K562 (cell line): ENCODE results near the gene C3. TPM values are rescaled to one million over a fixed set of nuclear protein-coding genes. Genes with fewer than 3 reads are reported as not detected.

ENCODE experiments used
- GABPB1 ChIP-seq: sonication (generic); formaldehyde crosslinking; IDR thresholded peaks from 2 replicates; pipeline ENCODE4 v1.8.0; 2022; ENCODE audit warnings: mild to moderate bottlenecking, missing genetic modification reagents
- KDM5B ChIP-seq: fragments of 200-600 bp; sonication (generic); IDR thresholded peaks from 2 replicates; pipeline ENCODE4 v1.6.1; 2012; ENCODE audit warnings: low read depth, mild to moderate bottlenecking, moderate library complexity, low read length, control low read depth, inconsistent platforms; ENCODE audit not compliant: insufficient replicate concordance
- KLF16 ChIP-seq: IDR thresholded peaks from 2 replicates; pipeline ENCODE4 v1.6.1; 2016; ENCODE audit warnings: antibody characterized with exemption
- MCM7 ChIP-seq, 2 experiments: fragments of 450-650 bp; IDR thresholded peaks; 2 replicates each; pipeline ENCODE4 v1.6.1; 2016 to 2018
- MED1 ChIP-seq: sonication (generic); formaldehyde crosslinking; IDR thresholded peaks from 2 replicates; pipeline ENCODE4 v1.8.1; 2023; ENCODE audit warnings: missing genetic modification reagents, borderline replicate concordance
- NCOA6 ChIP-seq: fragments of 450-650 bp; IDR thresholded peaks from 2 replicates; pipeline ENCODE4 v1.6.1; 2017; ENCODE audit warnings: mild to moderate bottlenecking
- PBX2 ChIP-seq, 2 experiments: IDR thresholded peaks in 1 of 2; conservative IDR thresholded peaks in 1 of 2; 2 replicates each; pipeline ENCODE4 v1.6.1; 2016; ENCODE audit warnings: low read depth in 2 of 2, mild to moderate bottlenecking in 1 of 2, missing compliant biosample characterization in 1 of 2, missing genetic modification characterization in 1 of 2, moderate library complexity in 1 of 2
- POLR2AphosphoS5 ChIP-seq: IDR thresholded peaks from 2 replicates; pipeline ENCODE4 v1.6.1; 2011; ENCODE audit warnings: mild to moderate bottlenecking, low read depth, low read length, moderate library complexity; ENCODE audit not compliant: control insufficient read depth, insufficient read depth
- PYGO2 ChIP-seq: fragments of 450-650 bp; IDR thresholded peaks from 2 replicates; pipeline ENCODE4 v1.6.1; 2016; ENCODE audit warnings: mild to moderate bottlenecking, missing genetic modification characterization, moderate library complexity, missing compliant biosample characterization
- RNF2 ChIP-seq: sonication (generic); IDR thresholded peaks from 2 replicates; pipeline ENCODE4 v1.6.1; 2016
- SRSF3 ChIP-seq: fragments of 200-400 bp; formaldehyde crosslinking; IDR thresholded peaks from 2 replicates; pipeline ENCODE4 v1.6.1; 2016; ENCODE audit warnings: mild to moderate bottlenecking, low read length, moderate library complexity; ENCODE audit not compliant: insufficient read depth
- TCF15 ChIP-seq: fragments of 250-450 bp; sonication (Bioruptor Pico); IDR thresholded peaks from 2 replicates; pipeline ENCODE4 v1.8.0; 2022; ENCODE audit warnings: moderate library complexity, mild to moderate bottlenecking, inconsistent platforms
- TGIF2 ChIP-seq: sonication (generic); formaldehyde crosslinking; IDR thresholded peaks from 2 replicates; pipeline ENCODE4 v1.8.1; 2022; ENCODE audit warnings: mild to moderate bottlenecking, missing genetic modification reagents, moderate library complexity
- ZBED1 ChIP-seq: IDR thresholded peaks from 2 replicates; pipeline ENCODE4 v1.6.1; 2014
- ZNF121 ChIP-seq: sonication (generic); formaldehyde crosslinking; conservative IDR thresholded peaks from 2 replicates; pipeline ENCODE4 v1.8.0; 2022; ENCODE audit warnings: missing genetic modification reagents
- ZNF655 ChIP-seq: fragments of 250-450 bp; sonication (Bioruptor Pico); IDR thresholded peaks from 2 replicates; pipeline ENCODE4 v1.5.0; 2021
- ZNF707 ChIP-seq: fragments of 250-450 bp; sonication (Bioruptor Pico); conservative IDR thresholded peaks from 2 replicates; pipeline ENCODE4 v1.8.0; 2022; ENCODE audit warnings: inconsistent platforms, mild to moderate bottlenecking, moderate library complexity
- polyA plus RNA-seq, 8 experiments: library from polyadenylated mRNA; depleted of rRNA in 4 of 8; stranded (reverse) in 5 of 8; unstranded in 3 of 8; fragments of >200 nt; fragmentation: Nextera tagmentation in 2 of 8; fragmentation: Illumina TruSeq in 1 of 8; extraction: Ambion mirVana in 2 of 8; extraction: Trizol in 1 of 8; gene quantifications; 2 replicates each; pipeline versions ENCODE4 v1.2.1 to v1.2.3, GENCODE V29; 2011 to 2014; ENCODE audit warnings: inconsistent platforms in 1 of 8, missing spikeins in 1 of 8
- total RNA-seq, 7 experiments: library from RNA; depleted of rRNA in 6 of 7; stranded (reverse); fragments of >200 nt in 6 of 7; fragmentation: Illumina TruSeq in 2 of 7; extraction: Trizol in 2 of 7; gene quantifications; 2 replicates each; pipeline versions ENCODE4 v1.2.1 to v1.2.3, GENCODE V29; 2011 to 2021; ENCODE audit warnings: low replicate concordance in 1 of 7
- TF ChIP-seq, protein P1 (sequence below): sonication (generic); IDR thresholded peaks from 2 replicates; pipeline ENCODE4 v1.6.1; 2016
- TF ChIP-seq, protein P2 (sequence below), 2 experiments: fragments of 450-650 bp in 1 of 2; IDR thresholded peaks; 2 replicates each; pipeline ENCODE4 v1.6.1; 2011 to 2017; ENCODE audit warnings: low read depth in 2 of 2, antibody characterized with exemption in 1 of 2, borderline replicate concordance in 1 of 2, low read length in 1 of 2, mild to moderate bottlenecking in 1 of 2, mixed read lengths in 1 of 2; ENCODE audit not compliant: control insufficient read depth in 1 of 2

The C3 gene
- total and polyA plus RNA-seq, 9 of the 15 experiments (the other 6 are each of a cell fraction or from before 2014, with no cell fraction given) = 0.59 to 10.6 (median 2.2) TPM

GRCh38 chr19:6767357-6768235, 47.1 kb upstream of the C3 start, which contains the start of gene SH2D3A (continued):
- no peak for TF ChIP-seq POLR2AphosphoS5
- TF ChIP-seq ZNF655 = no peak
- no peak for TF ChIP-seq ZBED1
- TF ChIP-seq MED1 (CRISPR knock-in tag) = no peak
- TF ChIP-seq, protein P1, sequence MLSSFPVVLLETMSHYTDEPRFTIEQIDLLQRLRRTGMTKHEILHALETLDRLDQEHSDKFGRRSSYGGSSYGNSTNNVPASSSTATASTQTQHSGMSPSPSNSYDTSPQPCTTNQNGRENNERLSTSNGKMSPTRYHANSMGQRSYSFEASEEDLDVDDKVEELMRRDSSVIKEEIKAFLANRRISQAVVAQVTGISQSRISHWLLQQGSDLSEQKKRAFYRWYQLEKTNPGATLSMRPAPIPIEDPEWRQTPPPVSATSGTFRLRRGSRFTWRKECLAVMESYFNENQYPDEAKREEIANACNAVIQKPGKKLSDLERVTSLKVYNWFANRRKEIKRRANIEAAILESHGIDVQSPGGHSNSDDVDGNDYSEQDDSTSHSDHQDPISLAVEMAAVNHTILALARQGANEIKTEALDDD = no peak
- no peak for TF ChIP-seq RNF2
- TF ChIP-seq ZNF707 = no peak
- TF ChIP-seq SRSF3 = no peak
- TF ChIP-seq MCM7 (IDR thresholded peaks at IDR 0.05) = no peak
- TF ChIP-seq TCF15 (CRISPR knock-in tag) = no peak
- TF ChIP-seq TGIF2 (CRISPR knock-in tag) = no peak
- TF ChIP-seq PYGO2 = no peak
- no peak for TF ChIP-seq ZNF121 (CRISPR knock-in tag)
- TF ChIP-seq KLF16 = no peak
- TF ChIP-seq NCOA6 = no peak
- TF ChIP-seq KDM5B = peak; percentile 66
- TF ChIP-seq PBX2 (CRISPR knock-in tag; IDR thresholded peaks at IDR 0.05; ENCODE audit: low read depth) = no peak
- no peak for TF ChIP-seq PBX2 (tag; conservative IDR thresholded peaks at IDR 0.05; ENCODE audit: low read depth)
- TF ChIP-seq, protein P2, sequence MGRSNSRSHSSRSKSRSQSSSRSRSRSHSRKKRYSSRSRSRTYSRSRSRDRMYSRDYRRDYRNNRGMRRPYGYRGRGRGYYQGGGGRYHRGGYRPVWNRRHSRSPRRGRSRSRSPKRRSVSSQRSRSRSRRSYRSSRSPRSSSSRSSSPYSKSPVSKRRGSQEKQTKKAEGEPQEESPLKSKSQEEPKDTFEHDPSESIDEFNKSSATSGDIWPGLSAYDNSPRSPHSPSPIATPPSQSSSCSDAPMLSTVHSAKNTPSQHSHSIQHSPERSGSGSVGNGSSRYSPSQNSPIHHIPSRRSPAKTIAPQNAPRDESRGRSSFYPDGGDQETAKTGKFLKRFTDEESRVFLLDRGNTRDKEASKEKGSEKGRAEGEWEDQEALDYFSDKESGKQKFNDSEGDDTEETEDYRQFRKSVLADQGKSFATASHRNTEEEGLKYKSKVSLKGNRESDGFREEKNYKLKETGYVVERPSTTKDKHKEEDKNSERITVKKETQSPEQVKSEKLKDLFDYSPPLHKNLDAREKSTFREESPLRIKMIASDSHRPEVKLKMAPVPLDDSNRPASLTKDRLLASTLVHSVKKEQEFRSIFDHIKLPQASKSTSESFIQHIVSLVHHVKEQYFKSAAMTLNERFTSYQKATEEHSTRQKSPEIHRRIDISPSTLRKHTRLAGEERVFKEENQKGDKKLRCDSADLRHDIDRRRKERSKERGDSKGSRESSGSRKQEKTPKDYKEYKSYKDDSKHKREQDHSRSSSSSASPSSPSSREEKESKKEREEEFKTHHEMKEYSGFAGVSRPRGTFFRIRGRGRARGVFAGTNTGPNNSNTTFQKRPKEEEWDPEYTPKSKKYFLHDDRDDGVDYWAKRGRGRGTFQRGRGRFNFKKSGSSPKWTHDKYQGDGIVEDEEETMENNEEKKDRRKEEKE (IDR thresholded peaks at IDR 0.05; ENCODE audit: borderline replicate concordance in 1 of 2, control insufficient read depth in 1 of 2, low read depth in 2 of 2, low read length in 1 of 2) = no peak
- TF ChIP-seq GABPB1 (CRISPR knock-in tag) = no peak; the same call in 1 of the 2 replicates
